HepG2 (cell line): Measurements from ENCODE around the gene AP3M1.

ENCODE experiments used
- CHD4 ChIP-seq: fragments of 200-600 bp; sonication (generic); IDR thresholded peaks from 2 replicates; pipeline ENCODE4 v1.7.0; 2017; ENCODE audit warnings: mild to moderate bottlenecking, low read length, borderline replicate concordance
- EP300 ChIP-seq, 3 experiments: sonication (generic) in 1 of 3; formaldehyde crosslinking in 1 of 3; IDR thresholded peaks; 2 replicates each; pipeline versions ENCODE4 v1.5.1 to v1.6.1; 2011 to 2020; ENCODE audit warnings: low read depth in 2 of 3, low read length in 2 of 3, borderline replicate concordance in 1 of 3, improper control_type of control experiment in 1 of 3, mild to moderate bottlenecking in 1 of 3, missing genetic modification reagents in 1 of 3, moderate library complexity in 1 of 3
- REST ChIP-seq, 2 experiments: IDR thresholded peaks; 2 replicates each; pipeline ENCODE4 v1.6.1; 2011 to 2012; ENCODE audit warnings: low read length in 2 of 2, borderline replicate concordance in 1 of 2, low read depth in 1 of 2, mild to moderate bottlenecking in 1 of 2, moderate library complexity in 1 of 2
- SAFB2 ChIP-seq: sonication (generic); formaldehyde crosslinking; IDR thresholded peaks from 2 replicates; pipeline ENCODE4 v1.5.1; 2020; ENCODE audit warnings: missing genetic modification reagents, low read depth, mild to moderate bottlenecking, borderline replicate concordance
- SIN3B ChIP-seq: fragments of 150-350 bp; IDR thresholded peaks from 2 replicates; pipeline ENCODE4 v1.6.1; 2014; ENCODE audit warnings: low read length
- ZNF280B ChIP-seq: sonication (generic); formaldehyde crosslinking; IDR thresholded peaks from 2 replicates; pipeline ENCODE4 v1.5.0; 2020; ENCODE audit warnings: missing genetic modification reagents, mild to moderate bottlenecking, borderline replicate concordance
- ZNF562 ChIP-seq: sonication (generic); formaldehyde crosslinking; IDR thresholded peaks from 2 replicates; pipeline ENCODE4 v1.8.0; 2022; ENCODE audit warnings: missing genetic modification reagents, borderline replicate concordance
- ZNF563 ChIP-seq: sonication (generic); formaldehyde crosslinking; IDR thresholded peaks from 2 replicates; pipeline ENCODE4 v1.8.0; 2022; ENCODE audit warnings: mild to moderate bottlenecking, moderate library complexity, missing genetic modification reagents
- TF ChIP-seq, protein P1 (sequence below): IDR thresholded peaks from 2 replicates; pipeline ENCODE4 v1.6.1; 2012; ENCODE audit warnings: inconsistent platforms
- TF ChIP-seq, protein P2 (sequence below): sonication (generic); formaldehyde crosslinking; IDR thresholded peaks from 2 replicates; pipeline ENCODE4 v1.4.0; 2020; ENCODE audit warnings: missing genetic modification reagents
- TF ChIP-seq, protein P3 (sequence below): sonication (generic); formaldehyde crosslinking; IDR thresholded peaks from 2 replicates; pipeline ENCODE4 v1.5.1; 2020; ENCODE audit warnings: missing genetic modification reagents, mild to moderate bottlenecking, borderline replicate concordance

- no peak for TF ChIP-seq CHD4
- TF ChIP-seq, protein P1, sequence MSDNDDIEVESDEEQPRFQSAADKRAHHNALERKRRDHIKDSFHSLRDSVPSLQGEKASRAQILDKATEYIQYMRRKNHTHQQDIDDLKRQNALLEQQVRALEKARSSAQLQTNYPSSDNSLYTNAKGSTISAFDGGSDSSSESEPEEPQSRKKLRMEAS = no peak
- TF ChIP-seq, protein P2, sequence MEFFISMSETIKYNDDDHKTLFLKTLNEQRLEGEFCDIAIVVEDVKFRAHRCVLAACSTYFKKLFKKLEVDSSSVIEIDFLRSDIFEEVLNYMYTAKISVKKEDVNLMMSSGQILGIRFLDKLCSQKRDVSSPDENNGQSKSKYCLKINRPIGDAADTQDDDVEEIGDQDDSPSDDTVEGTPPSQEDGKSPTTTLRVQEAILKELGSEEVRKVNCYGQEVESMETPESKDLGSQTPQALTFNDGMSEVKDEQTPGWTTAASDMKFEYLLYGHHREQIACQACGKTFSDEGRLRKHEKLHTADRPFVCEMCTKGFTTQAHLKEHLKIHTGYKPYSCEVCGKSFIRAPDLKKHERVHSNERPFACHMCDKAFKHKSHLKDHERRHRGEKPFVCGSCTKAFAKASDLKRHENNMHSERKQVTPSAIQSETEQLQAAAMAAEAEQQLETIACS (CRISPR knock-in tag) = no peak
- no peak for TF ChIP-seq ZNF562 (CRISPR knock-in tag)
- no peak for TF ChIP-seq ZNF563
- TF ChIP-seq REST (IDR thresholded peaks at IDR 0.05; ENCODE audit: borderline replicate concordance in 1 of 2, low read depth in 1 of 2, low read length in 2 of 2) = no peak
- TF ChIP-seq ZNF280B (CRISPR knock-in tag) = no peak
- TF ChIP-seq SAFB2 (CRISPR knock-in tag) = no peak
- TF ChIP-seq, protein P3, sequence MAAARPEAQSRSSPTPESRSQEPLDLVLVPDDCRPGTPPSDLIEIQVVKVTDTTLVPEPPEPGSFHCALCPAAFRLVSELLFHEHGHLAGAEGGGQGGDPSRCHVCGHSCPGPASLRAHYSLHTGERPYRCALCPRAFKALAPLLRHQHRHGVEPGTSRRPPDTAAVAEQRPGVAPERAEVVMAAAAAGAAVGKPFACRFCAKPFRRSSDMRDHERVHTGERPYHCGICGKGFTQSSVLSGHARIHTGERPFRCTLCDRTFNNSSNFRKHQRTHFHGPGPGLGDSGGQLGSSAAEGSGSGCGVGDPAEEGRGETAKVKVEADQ (CRISPR knock-in tag) = no peak
- TF ChIP-seq EP300 (IDR thresholded peaks at IDR 0.05; ENCODE audit: low read depth in 2 of 2, low read length in 2 of 2) = no peak
- TF ChIP-seq EP300 (CRISPR knock-in tag; IDR thresholded peaks at IDR 0.05; ENCODE audit: borderline replicate concordance) = no peak
- TF ChIP-seq SIN3B = no peak
These were observed 21.0 kb upstream of the AP3M1 start for GRCh38 chr10:74171625-74172024.
